ENCODE results near the gene ARHGAP26.

Gene ARHGAP26

DNA sequence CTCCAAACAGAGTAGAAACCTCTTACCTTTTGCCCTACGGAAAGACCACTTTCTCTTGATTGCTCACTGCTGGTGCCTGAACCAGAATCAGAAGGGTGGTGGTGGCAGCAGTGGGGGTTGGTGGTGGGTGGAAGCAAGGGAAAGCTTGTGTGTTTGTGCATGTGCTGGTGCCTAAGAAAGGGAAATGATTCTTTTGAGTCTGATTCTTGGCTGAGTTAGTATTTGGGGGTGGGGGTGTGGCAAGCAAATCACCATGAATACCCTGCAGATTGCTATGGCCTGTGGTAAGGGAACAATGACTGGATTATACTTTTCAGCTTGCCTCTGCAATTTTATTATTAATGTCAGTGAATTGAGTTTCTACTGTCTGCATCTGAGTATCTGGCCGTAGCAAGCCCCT is 106.6 kb downstream of the ARHGAP26 start:
- DNase-seq: peak in 2 of 3 donors; percentile 22 to 40

GRCh38 chr5:142878111-142878510 is 107.9 kb downstream of the ARHGAP26 start:
- no peak for DNase-seq

DNA sequence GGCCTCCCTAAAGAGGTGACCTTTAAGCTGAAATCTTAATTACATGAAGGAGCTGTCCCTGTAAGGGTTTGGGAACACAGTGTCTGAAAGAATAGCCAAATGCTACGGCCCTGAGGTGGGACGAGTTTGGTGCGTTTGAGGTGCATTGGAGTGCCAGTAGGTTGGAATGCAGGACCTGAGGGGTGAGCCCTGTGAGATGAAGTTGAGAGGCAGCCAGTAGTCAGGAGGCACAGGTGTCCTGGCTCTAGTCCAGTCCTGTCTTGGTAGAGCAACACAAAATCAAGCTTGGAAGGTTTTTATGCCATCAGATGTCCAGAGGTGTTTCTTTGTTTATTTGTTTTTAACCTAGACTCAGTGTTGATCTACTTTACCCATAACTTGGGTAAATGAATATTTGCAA is 108.5 kb downstream of the ARHGAP26 start:
- DNase-seq: no peak

GRCh38 chr5:142881076-142881783 is 111.1 kb downstream of the ARHGAP26 start:
- DNase-seq: peak; percentile 86 to 95 (median 92)

DNA sequence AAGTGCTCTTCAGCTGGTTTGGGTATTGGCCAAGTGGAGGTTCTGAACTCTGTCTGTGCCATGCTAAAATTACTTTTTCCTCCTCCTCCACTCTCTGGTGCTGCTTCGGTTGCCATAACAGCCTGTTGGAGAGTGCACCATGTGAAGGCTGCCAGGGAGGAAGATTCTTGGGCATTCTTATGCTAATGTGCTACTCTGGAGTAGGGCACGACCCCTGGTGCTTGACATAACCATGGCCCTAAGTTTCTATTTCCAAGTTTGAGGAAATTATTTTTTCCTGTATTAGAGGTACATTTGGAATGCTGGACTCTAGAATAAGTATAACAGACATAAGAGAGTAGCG is 111.6 kb downstream of the ARHGAP26 start:
- no peak for DNase-seq

- DNase-seq: no peak
Observed at GRCh38 chr5:142883025-142883424, 112.8 kb downstream of the ARHGAP26 start.

GRCh38 chr5:142883438-142883837 is 113.3 kb downstream of the ARHGAP26 start:
- DNase-seq: no peak

DNA sequence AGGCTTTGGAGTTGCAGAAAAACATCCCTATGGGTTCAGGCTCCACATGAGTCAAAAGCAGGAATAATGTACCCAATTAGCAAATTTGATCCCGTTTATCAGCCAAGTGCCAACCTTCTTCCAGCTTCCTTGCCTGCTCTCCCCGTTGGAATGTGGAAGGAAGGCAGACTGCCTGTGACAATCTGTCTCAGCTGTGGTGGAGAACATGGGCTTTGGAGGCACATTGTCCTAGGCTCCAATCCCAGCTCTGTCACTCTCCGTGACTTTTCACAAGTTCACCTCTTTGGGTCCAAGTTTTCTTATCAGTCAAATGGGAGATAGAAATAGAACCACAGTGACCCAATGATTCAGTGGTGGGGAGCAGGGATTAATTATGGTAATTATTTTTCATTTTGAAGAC is 113.9 kb downstream of the ARHGAP26 start:
- no peak for DNase-seq

DNA sequence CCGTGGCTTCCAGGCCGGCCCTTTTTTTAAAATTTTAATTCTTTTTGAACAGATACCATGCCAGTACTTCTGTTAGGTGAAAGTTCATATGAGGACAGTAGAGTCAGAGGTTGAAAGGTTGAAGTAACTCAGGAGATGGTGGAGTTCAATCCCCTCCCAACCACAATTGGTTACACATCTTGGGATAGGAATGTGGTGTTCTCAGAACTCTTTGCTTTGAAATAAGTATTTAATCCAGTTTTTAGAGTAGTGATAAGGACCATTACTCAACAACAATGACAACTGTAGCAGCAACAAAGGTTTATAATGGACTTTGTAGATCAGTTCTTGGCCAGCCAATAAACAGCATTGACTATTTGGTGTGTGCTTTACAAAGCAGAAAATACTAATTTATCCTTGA is 116.0 kb downstream of the ARHGAP26 start:
- DNase-seq: no peak

DNA sequence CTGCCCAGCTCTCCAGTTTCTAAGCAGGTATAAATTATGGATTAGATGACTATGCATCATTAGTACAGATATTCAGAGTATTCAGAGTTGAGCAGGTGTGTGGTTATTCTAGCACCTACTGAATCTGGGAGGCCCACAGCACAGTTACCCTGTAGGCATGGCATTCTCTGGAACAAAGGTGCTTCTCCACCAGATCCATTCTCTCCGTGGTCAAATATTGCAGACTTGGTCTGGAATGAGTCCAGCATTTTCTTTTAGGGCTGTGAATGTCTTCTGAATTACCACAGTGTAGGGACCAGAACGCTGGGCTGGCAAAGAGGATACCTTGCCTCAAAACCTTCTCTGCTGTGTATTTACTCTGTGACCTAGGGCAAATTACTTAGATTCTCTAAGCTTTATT is 116.8 kb downstream of the ARHGAP26 start:
- no peak for DNase-seq

DNA sequence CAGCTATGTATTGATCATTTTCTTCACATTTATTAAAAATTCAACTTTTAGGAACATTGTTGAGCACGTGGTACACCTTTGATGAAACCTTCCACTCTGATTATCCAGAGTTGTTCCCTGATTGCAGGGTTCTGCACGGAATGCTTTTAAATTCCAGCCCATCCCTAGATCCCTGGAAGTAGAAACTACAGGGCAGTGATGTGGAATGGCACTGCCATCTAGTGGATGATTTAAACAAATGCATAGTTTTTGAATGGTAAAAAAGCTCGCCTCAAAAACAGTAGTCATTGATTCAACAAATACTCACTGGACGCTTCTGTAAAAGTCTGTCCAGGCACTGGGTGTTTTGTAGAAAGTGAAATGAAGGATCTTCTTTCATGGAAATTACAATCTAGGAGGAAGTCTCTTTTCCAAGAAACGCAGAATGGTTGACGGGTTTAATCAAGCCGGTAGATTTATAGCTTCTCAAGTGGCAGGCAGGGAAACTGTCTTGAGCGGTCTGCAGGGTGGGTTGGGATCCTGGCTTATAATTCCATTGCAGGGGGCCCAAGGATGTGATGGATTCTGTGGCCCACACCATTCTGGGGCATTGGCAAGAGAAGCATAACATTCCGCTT is 118.4 kb downstream of the ARHGAP26 start:
- DNase-seq: peak; percentile 57 to 67 (median 58)

DNA sequence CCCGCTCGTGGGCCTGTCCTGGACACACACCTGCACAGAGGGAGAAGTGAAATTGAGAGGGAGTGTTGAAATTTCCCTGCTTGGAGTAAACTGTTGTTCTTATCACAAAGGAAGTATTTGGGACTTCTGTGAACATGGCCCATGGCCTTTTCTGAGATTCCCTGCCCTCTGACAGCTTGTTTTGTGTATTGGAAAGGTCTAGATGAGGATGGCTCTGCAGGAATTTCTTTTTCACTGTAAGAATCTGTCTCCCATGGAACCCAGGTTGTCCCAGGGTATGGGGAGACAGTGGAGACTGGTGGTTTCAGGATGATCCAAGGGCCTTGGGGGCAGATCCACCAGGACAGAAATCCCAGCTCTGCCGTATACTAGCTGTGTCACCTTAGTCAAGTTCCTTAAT is 121.8 kb downstream of the ARHGAP26 start:
- DNase-seq: no peak

DNA sequence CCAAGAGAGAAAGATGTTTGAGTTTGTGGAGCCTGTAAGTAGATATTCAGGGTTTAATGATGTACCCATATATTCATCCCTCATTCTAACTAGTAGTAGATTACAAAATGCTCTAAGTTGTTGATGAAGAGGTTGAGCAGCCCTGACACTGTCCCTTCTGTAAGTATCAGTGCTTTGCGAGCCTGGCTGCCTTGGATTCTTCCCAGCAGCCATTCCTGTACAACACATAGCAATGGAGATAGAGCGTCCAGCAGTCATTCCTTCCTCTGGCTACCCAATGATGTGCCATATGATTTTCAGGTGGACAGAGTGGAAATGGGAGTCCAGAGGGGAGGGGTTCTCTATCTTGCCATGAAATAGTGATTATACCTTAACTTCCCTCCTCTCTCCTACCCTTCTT is 124.1 kb downstream of the ARHGAP26 start:
- DNase-seq: no peak

DNA sequence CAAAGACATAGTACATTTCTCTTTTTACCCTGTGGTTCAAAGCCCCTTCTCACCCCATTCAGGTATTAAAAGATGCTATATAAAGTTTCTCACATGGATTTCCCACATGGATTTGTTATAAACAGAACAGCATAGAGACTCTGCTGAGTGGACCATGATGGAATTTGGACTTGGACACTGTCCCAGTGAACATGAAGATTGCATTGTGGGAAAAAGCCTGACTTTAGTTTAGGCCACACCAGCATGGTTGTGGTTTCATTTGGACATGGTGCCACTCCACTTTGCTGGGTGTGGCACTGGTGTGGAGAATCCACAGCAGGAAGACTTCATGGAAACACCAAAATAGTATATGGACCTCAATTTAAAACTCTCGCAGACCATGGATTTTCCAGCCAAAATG is 124.6 kb downstream of the ARHGAP26 start:
- no peak for DNase-seq

DNA sequence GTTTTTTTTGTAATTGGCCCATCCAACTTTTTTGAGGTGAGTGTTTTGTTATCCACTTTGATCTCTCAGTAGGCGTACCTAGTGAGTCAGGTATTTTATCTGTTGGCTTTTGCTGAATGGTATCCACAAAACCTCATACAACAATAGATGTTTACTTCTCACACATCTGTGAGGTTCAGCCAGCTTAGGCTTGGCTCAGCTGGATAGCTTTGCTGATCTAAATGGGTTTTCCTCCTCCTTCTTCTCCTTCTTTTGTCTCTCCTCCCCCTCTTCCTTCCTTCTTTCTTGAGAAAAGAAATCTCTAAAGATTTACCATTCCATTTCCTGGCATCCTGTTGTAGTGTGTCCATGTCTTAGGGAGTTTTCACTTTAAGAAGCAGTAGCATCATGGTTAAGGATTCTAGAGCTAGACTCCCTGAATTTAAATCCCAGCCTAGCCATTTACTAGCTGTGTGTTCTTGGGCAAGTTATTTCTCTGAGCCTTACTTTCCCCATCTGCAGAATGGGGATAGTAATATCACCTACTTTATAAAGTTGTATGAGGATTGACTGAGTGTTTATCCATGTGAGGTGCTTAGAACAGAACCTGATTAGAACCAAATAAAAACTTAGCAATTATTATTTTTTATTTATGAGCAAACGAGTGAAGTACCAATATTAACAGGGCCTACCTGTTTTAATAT is 126.3 kb downstream of the ARHGAP26 start:
- DNase-seq: no peak

GRCh38 chr5:142897328-142897727 is 127.2 kb downstream of the ARHGAP26 start:
- DNase-seq: no peak

- DNase-seq: no peak
Observed at GRCh38 chr5:142900927-142901326, 130.8 kb downstream of the ARHGAP26 start.

DNA sequence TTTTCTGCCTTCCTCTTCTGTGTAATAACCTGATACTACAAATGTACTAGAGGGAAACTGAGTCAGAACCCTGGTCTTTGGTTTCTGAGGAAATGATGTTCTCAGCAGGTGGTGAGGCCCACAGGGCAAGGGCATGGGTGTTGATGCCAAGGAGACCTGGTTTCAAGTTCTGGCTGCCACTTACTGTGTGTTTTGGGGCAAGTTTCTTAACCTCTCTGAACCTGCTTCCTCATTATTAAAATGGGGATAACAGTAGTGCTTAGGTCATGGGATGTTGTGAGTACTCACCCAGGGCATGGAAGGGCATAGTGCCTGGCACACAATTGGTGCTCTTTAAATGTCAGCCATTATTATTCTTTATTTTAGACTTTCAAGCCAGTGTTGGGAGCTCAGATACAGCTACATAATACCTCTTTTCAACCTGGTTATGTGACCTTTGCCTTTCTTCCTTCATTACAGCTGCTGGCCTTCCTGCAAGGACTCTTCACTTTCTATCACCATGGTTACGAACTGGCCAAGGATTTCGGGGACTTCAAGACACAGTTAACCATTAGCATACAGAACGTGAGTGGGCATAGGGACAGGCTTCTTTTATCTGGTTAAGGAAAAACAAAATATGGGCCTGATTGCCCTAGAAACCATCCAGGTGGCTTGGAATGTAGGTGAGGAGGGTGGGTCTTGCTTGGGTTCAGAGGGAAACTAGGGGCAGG is 131.5 kb downstream of the ARHGAP26 start:
- DNase-seq: no peak

GRCh38 chr5:142902186-142902965 is 132.2 kb downstream of the ARHGAP26 start:
- DNase-seq: peak; percentile 64 to 72 (median 69)

DNA sequence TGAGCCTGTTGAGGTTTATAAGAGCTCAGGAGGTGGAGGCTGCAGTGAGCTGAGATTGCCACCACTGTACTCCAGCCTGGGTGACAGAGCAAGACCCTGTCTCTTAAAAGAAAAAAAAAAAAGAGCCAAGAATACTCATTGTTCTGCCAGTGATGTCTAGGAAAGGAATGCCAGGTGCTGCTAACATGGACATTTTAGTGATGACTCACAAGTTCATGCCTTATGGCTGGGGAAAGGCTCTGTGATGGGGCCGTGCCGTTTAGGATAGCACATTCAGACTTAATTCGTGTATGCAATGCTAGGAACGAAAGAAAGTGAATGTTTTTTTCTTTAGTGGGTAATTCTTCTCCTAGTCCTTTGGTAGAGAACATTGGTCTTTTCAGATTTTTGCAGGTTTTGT is 134.2 kb downstream of the ARHGAP26 start:
- no peak for DNase-seq

GRCh38 chr5:142905348-142905747 is 135.2 kb downstream of the ARHGAP26 start:
- DNase-seq: peak in 2 of 3 donors; percentile 41 to 58

DNA sequence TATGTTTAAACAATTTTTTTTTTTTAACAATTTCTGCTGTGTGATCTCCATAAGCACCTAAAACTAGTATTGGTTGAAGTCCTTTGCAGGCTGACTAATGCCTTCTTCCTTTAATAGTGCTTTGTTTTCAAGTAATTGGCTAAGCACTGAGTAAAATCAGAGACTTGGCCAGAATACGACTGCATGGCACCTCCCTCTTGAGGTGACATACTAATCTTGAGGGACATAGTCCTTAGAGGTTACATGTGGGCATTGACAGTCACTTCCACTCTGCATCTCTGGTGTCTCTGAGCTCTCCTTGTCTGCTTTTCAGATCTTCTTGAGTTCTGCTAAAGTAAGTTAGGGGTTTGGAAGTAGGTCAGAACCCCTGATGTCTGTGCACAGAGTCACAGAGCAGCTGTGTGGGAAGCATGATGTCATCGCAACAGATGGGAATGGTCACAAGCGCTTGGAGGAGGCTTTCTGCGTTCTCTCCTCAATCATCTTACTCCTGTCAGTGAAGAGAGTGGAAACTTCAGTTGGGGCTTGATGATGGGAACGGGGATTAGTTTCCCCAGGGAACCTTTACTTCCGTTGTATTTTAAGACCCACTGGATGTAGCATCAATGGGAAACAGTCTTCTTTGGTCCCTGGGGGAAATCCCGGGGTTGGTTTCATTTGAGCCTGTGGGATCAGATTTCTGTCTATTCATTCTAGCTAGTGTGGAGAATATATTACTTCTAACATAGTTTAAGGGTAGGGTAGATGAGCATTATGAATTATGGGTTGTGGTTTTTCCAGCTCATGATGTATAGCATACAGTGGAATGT is 136.9 kb downstream of the ARHGAP26 start:
- peak; percentile 50 to 57 (median 52) for DNase-seq
